ENCODE measurements around the gene OR5C1.
"Not testable (repeated sequence)": the region's sequence is repeated elsewhere in the genome, so short reads cannot be mapped to it uniquely, and the experiment has no call there.

Gene OR5C1

DNA sequence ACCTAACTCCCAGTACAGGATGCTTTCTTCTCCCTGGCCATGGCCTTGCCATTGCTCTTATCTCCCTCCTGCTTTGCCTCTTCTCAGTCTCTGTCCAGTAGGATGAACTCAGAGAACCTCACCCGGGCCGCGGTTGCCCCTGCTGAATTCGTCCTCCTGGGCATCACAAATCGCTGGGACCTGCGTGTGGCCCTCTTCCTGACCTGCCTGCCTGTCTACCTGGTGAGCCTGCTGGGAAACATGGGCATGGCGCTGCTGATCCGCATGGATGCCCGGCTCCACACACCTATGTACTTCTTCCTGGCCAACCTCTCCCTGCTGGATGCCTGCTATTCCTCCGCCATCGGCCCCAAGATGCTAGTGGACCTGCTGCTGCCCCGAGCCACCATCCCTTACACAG is at the start of gene OR5C1:
Gene OR5C1 (plus strand): TSS at position 103 of the 400 bp plus-strand sequence. CDS start 0 bp downstream, at position 103.
- DNase-seq, result no peak

DNA sequence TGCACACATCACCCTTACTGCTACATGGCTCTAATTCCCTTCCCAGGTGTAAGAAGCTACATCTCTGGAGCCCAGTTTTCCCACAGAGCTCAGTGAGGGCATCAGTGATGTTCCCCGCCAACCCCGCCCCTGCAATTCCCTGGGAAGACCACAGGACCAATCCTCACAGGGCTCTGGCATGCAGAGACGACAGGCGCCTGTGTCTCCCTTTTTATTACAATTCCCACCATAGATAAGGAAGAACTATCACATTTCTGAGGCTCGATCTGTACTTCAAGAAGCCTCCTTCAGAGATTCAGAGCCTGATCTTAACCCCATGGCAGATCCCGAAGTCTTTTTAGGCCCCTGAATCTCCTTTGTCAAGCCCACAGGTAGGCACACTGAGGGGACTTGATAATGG is 46.7 kb upstream of the OR5C1 start, which contains the start of gene OR1L6:
Gene OR1L6 (plus strand): TSS at position 301 of the 400 bp plus-strand sequence. CDS start 7,545 bp downstream, outside the sequence.
- no peak for DNase-seq

DNA sequence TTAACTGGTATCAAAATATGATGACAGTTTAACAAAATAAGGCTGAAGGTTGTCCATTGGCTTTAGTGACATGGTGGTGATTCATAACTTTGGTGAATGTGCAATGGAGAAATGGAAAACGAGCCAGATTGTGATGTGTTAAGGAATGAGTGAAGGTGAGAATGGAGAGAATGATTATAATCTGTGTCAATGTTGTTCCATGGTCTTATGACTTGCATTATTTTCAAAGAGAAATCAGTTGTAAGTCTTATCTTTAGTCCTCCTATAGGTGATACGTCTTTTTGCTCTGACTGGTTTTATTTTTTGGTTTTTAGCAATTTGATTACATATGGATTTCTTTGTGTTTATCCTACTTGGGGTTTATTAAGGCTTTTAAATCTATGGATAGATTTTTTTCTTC is 33.9 kb upstream of the OR5C1 start:
- no peak for DNase-seq

GRCh38 chr9:122767817-122768216 is 20.9 kb upstream of the OR5C1 start:
- no peak for DNase-seq

GRCh38 chr9:122777052-122777451 is 11.7 kb upstream of the OR5C1 start:
- DNase-seq, result no peak

DNA sequence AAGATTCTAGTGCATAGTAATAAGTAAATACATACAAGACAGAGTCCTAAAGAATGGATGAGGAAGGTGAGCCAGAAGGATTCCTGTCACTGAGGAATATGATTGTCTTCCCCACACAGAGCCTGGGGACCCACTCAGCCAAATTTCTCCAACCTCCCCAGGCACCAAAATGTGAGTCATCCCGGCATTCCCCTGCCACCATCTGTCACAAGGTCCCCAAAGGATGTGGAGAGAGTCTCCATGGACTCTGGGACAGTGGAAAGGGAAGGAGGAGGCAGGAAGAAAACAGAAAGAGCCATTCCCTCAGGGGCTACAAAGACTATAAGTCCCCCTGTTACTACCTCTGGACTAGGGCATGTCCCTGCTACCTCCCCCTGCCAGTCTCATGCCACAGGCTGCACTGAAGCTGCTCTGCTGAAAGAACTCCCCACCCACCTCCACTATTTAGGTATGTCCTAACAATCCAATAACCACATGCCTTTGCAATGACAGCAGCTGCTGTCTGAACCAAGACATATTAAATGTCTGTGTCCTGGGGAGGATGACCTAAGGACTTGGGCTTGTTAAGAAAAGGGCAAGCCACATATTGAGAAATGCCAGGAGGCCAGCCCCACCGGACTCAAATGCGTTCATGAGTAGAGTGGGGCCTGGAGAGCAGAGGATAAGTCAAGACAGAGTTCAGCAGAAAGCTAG is 10.7 kb upstream of the OR5C1 start:
- peak; percentile 31 for DNase-seq

- no peak for DNase-seq
Measured at GRCh38 chr9:122779181-122779580, 9.6 kb upstream of the OR5C1 start.

DNA sequence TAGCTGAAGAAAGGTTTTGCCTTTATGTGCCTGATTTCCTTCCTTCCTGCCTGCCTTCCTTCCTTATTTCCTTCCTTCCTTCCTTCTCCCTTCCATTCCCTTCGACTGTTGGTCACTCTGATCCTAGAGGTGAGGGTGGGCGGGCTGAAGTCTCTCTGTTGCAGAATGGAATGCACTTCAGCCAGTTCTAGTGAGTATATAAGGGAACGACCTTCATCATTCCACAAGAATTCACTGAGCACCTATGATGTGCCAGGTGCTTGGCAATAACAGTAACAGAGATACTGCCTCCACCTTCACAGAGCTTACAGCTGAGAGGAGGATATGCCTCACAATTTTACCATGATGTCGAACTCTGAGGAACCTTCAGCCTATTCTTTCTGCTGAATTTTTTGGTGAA is 8.7 kb upstream of the OR5C1 start:
- DNase-seq, result no peak

GRCh38 chr9:122781671-122782070 is 7.1 kb upstream of the OR5C1 start:
- DNase-seq, result no peak

- no peak for DNase-seq
Measured at GRCh38 chr9:122785269-122785668, 3.5 kb upstream of the OR5C1 start.

GRCh38 chr9:122786338-122786737 is 2.4 kb upstream of the OR5C1 start:
- no peak for DNase-seq

- DNase-seq, result no peak
Measured at GRCh38 chr9:122789256-122790046, 718 bp downstream of the OR5C1 start.

DNA sequence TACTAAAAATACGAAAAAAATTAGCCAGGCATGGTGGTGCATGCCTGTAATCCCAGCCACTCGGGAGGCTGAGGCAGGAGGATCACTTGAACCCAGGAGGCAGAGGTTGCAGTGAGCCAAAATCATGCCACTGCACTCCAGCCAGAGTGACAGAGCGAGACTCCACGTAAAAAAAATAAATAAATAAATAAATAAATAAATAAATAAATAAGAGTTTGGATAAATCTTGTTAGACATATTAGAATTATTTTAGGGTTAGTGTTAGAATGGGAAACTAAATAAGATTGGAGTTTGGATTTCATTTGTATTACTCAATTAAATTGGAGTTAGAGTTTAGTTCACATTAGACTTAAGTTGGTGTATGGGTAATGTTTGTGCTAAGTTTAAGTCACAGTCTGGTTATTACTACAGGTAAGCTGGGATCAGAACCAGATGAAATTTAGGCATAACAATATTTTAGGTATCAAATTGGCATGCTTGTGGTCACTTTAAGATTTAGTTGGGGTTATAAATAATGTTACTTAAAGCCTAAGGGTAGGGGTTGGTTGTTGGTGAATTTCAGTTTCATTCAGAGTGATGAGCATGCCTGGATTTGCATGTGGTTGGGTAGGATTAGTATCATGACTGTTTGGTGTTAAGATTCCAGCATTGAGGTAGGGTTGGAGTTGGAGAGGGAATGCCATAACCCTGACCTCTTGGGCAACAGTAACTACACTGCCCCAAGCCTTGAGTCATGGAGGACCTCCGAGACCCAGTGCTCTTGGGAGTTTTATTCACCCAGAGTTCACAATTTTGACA is 3.3 kb downstream of the OR5C1 start:
- no peak for DNase-seq

GRCh38 chr9:122797316-122798063 is 8.8 kb downstream of the OR5C1 start:
- DNase-seq, result no peak

GRCh38 chr9:122800066-122801060 is 11.6 kb downstream of the OR5C1 start, which contains the start of gene OR1K1:
OR1K1 (plus strand) TSS chr9:122800123; CDS start chr9:122800123, 0 bp downstream.
- DNase-seq, result no peak

DNA sequence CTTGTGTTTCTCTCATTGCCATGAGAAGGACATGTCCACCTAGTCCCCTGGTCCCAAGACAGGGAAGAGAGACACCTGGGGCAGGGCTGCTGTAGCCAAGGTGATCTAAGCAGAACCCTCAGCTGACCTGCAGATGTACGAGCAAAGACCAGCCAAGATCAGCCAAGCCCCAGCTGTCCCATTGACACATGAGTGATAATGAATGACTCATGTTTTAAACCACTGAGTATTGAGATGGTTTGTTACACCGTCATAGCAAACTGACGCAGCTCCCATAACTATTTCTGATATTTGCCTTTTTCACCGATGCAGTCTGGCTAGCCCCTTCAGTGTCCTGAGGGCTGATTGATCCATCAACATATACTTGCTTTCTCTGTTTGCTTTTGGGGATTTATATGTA is 17.9 kb downstream of the OR5C1 start:
- no peak for DNase-seq

GRCh38 chr9:122807271-122807900 is 18.7 kb downstream of the OR5C1 start:
- DNase-seq, result no peak

DNA sequence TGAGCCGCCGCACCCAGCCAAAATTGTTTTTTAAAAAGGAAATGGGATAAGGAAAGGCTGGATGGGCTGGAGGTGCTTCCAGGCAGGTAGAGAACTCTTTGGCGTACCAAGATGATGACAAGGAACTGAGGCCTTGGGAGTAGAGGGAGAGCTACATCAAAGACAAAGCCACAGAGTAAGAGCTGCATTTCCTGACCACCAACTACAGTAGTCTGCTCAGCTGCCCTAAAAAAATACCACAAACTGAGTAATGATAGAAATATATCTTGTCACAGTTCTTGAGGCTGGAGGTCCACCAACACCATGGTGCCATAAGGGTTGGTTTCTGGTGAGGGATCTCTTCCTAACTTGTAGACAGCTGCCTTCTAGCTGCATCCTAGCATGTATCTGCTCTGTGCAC is 19.4 kb downstream of the OR5C1 start:
- DNase-seq, result no peak

DNA sequence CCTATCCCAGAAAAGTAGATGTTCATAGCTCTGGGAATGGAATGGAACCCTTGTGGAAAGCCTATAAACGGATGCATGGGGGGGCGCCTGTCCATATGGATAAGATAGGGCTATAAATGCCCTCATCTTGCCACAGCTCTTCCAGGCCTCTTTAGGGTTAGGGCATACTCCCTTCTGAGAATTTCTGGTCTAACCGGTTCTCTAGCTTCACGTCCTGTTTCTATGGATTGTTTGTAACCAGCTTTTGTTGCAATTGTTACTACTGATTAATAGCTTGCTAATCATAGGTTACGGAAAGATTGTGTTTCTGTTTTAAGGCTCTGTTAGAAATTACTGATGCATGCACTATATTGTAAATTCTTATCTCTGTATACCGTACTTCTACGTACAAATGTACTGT is 20.5 kb downstream of the OR5C1 start:
- not testable (repeated sequence) for DNase-seq

DNA sequence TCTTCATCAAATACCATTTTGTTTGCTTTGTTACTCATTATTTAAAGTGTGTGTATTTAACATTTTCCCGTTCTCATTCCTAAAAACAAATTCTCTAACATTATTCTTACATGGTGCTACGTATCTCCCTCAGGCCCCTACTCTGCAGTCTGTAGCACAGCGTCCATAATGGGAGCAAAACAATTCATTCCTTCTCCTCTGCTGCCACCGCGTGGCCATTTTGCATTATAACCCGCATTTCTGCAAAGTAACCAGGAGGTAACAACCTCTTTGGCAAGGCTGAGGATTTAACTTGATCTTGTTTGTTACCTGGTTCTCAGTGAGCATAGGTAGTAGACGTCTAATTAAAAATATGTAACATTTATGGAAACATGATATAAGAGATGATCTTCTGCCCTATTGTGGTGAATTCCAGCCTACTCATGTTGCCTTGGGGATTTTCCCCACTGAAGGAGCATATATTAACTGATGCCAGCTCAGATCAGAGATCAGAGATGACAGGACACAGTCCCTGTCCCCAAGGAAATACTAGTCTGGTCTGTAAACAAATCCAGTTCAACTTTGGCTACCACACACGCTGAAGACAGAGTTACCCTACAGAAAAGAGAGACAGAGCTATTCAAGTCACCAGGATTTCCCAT is 21.7 kb downstream of the OR5C1 start:
- peak; percentile 38 for DNase-seq

Measured in 8988T (cell line).